NCI-H460 (cell line): ENCODE results near the gene OSGEPL1. TPM values are rescaled to one million over a fixed set of nuclear protein-coding genes. Genes with fewer than 3 reads are reported as not detected.
"Not testable (repeated sequence)": the region's sequence is repeated elsewhere in the genome, so short reads cannot be mapped to it uniquely, and the experiment has no call there.

Source experiments
- DNase-seq: peaks from one replicate; pipeline ENCODE4 v3.0.0-alpha.2; 2016; ENCODE audit warnings: low read depth; ENCODE audit errors: extremely low read depth
- total RNA-seq: library from RNA; depleted of rRNA; stranded (reverse); fragments of >200 nt; shearing (Covaris generic); gene quantifications from 2 replicates; pipeline ENCODE4 v1.2.3, GENCODE V29; 2014; rRNA removed

OSGEPL1 gene
- total RNA-seq, 1 experiment from 2014 or later, result 21.8 TPM

- peak; percentile 50 for DNase-seq
These were observed 11.4 kb downstream of the OSGEPL1 start for GRCh38 chr2:189751080-189751658.

GRCh38 chr2:189729430-189729829, 33.2 kb downstream of the OSGEPL1 start:
- DNase-seq, result no peak

GRCh38 chr2:189726849-189727248, 35.7 kb downstream of the OSGEPL1 start:
- no peak for DNase-seq

- DNase-seq, result no peak
These were observed 36.3 kb downstream of the OSGEPL1 start for GRCh38 chr2:189726271-189726670.

DNA sequence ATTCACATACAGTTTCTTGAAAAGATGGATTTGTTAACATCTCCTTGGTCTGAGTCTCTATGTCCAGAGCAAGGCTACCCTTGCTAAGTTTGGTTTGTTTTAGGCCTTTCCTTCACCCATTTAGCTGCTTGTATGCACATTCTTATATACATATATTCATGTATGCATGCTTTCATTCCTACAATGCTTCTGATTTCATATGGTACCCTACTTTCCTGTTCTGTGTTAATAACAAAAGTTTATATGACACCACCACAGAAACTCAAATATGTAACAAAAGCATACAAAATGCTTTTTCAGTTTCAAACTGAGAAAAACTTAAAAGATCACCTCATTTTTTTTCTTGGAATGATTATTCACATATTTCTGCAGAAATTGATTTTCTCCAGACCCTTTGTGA, 39.4 kb downstream of the OSGEPL1 start:
- no peak for DNase-seq

DNA sequence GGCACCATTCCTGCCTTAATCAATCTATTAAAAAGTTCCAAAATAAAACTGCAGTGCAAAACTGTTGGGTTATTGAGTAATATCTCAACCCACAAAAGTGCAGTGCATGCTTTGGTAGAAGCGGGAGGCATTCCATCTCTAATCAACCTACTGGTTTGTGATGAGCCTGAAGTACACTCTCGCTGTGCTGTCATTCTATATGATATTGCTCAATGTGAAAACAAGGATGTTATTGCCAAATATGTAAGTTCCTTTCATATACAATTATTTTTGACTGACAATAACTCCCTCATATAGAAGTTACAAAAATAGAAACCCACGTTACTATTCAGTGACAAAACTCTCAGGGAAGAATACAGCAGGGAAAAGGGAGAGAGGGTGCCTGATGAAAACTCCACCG, 43.0 kb downstream of the OSGEPL1 start:
- no peak for DNase-seq

GRCh38 chr2:189717593-189717992, 45.0 kb downstream of the OSGEPL1 start:
- DNase-seq, result not testable (repeated sequence)

GRCh38 chr2:189709501-189710221, 52.9 kb downstream of the OSGEPL1 start:
- DNase-seq, result no peak

GRCh38 chr2:189702071-189702470, 60.5 kb downstream of the OSGEPL1 start:
- no peak for DNase-seq

GRCh38 chr2:189700681-189701080, 61.9 kb downstream of the OSGEPL1 start:
- no peak for DNase-seq

GRCh38 chr2:189698020-189698887, 64.3 kb downstream of the OSGEPL1 start:
- peak; percentile 40 for DNase-seq

Other genes starting within 250 kb of the OSGEPL1 start
- 8.8 and 12.5 TPM in 2 replicates for gene SLC40A1, start 182.0 kb downstream of the OSGEPL1 start, total RNA-seq
- gene ASNSD1, start 101.3 kb downstream of the OSGEPL1 start, total RNA-seq, result 73.2 and 82.4 TPM in 2 replicates
- 7.8 and 15.0 TPM in 2 replicates for gene ANKAR, start 88.1 kb downstream of the OSGEPL1 start, total RNA-seq
- 121 and 138 TPM in 2 replicates for gene ORMDL1, start 21.5 kb upstream of the OSGEPL1 start, total RNA-seq
- 31.0 and 32.0 TPM in 2 replicates for gene PMS1, start 21.7 kb upstream of the OSGEPL1 start, total RNA-seq